HEK293T (cell line): ENCODE results near the gene ERVW-1.
"Not testable (repeated sequence)": the region's sequence is repeated elsewhere in the genome, so short reads cannot be mapped to it uniquely, and the experiment has no call there.

Source experiments
- BHLHE40 ChIP-seq: fragments of 450-650 bp; IDR thresholded peaks from 2 replicates; pipeline ENCODE4 v1.6.1; 2016; ENCODE audit warnings: mild to moderate bottlenecking, moderate library complexity, borderline replicate concordance
- FOXM1 ChIP-seq: fragments of 450-650 bp; IDR thresholded peaks from 2 replicates; pipeline ENCODE4 v1.6.1; 2017; ENCODE audit warnings: mild to moderate bottlenecking, borderline replicate concordance
- LEF1 ChIP-seq: fragments of 450-650 bp; IDR thresholded peaks from 2 replicates; pipeline ENCODE4 v1.6.1; 2017; ENCODE audit warnings: mild to moderate bottlenecking, borderline replicate concordance
- NFRKB ChIP-seq: fragments of 450-650 bp; IDR thresholded peaks from 2 replicates; pipeline ENCODE4 v1.6.1; 2016; ENCODE audit warnings: mild to moderate bottlenecking, moderate library complexity
- SUZ12 ChIP-seq: fragments of 450-650 bp; IDR thresholded peaks from 2 replicates; pipeline ENCODE4 v1.6.1; 2016; ENCODE audit warnings: mild to moderate bottlenecking

- TF ChIP-seq SUZ12, LEF1, BHLHE40, NFRKB, FOXM1: not testable (repeated sequence)
Observed at GRCh38 chr7:92475261-92475770, 2.4 kb downstream of the ERVW-1 start.
